ENCODE results near the gene SLC46A2. TPM values are rescaled to one million over a fixed set of nuclear protein-coding genes. Genes with fewer than 3 reads are reported as not detected.

SLC46A2 gene
- total and polyA plus RNA-seq, 9 donors: 0.04 to 1.2 (median 0.54) TPM; not detected in 5

DNA sequence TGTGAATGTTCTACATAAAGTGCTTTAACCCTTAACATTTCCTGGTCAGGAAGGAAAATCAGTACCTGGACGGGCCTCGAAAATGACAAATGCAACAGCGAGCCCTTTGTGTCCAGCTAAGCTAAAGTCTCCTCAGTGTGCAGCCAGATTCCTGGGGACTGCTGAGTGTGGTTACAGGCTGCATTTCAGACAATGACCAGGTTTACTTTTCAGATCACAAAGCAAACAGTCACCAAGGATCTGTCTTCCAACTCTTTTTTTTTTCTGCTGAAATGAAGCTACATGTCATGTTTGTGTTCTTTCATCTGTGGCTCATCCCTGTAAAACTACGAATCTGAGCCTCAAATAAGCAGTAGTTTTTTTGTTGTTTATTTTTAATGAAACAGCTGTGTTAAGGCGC lies 20.8 kb downstream of the SLC46A2 start:
- WGBS, 3 donors: 86 to 90% (median 90%) methylated on average over 5 of the region's 5 CpGs

DNA sequence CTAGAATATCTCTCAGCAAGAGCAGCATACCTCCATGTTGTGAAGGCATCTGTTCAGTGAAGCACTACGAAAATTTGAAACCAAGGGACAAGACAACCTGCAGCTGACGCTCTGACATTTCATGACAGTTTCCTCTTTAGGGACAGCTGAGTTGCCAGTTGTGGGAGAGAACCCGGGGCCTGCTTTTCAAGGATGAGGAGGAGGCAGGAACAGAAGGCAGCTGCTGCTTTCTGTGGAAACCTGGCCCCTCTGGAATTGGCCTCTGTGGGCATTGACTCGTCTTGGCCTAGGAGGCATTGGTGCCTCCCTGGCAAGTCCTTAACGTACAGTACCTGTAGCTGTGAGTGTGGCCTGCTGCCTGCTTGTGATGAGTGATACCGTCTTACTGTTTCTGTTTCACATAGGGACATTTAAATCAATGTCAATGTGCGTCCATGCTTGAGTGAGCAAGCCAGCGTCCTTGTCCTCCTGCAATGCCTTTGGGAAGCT lies 21.6 kb downstream of the SLC46A2 start:
- Histone ChIP-seq H3K4me3 (no peak overlapping the region), H3K27me3 (no peaks in the 10 kb centered on the region), H3K27ac (no peak overlapping the region), H3K9me3 (no peaks in the 10 kb centered on the region), H3K4me1 (ENCODE audit: insufficient read depth) (no peaks in the 10 kb centered on the region), H3K36me3 (no peaks in the 10 kb centered on the region)
- WGBS, 3 donors: 64 to 75% (median 71%) methylated on average over 8 of the region's 8 CpGs
- intact Hi-C loops (cut with DNase I): no loop called here
- no peak for TF ChIP-seq POLR2A (IDR thresholded peaks at IDR 0.05)
- no peak for DNase-seq

More for the DNA sequence above, 20.8 kb downstream of the SLC46A2 start:
- no peak for DNase-seq
- Histone ChIP-seq H3K9me3 (no peaks in the 10 kb centered on the region), H3K4me3 (no peak overlapping the region), H3K36me3 (no peaks in the 10 kb centered on the region), H3K4me1 (ENCODE audit: insufficient read depth) (no peaks in the 10 kb centered on the region), H3K27me3 (no peaks in the 10 kb centered on the region), H3K27ac (no peak overlapping the region)
- intact Hi-C loops (cut with DNase I): no loop called here
- TF ChIP-seq EP300 (IDR thresholded peaks at IDR 0.05) (no peak), POLR2A (IDR thresholded peaks at IDR 0.05) (no peak)
- TF ChIP-seq, protein P1, sequence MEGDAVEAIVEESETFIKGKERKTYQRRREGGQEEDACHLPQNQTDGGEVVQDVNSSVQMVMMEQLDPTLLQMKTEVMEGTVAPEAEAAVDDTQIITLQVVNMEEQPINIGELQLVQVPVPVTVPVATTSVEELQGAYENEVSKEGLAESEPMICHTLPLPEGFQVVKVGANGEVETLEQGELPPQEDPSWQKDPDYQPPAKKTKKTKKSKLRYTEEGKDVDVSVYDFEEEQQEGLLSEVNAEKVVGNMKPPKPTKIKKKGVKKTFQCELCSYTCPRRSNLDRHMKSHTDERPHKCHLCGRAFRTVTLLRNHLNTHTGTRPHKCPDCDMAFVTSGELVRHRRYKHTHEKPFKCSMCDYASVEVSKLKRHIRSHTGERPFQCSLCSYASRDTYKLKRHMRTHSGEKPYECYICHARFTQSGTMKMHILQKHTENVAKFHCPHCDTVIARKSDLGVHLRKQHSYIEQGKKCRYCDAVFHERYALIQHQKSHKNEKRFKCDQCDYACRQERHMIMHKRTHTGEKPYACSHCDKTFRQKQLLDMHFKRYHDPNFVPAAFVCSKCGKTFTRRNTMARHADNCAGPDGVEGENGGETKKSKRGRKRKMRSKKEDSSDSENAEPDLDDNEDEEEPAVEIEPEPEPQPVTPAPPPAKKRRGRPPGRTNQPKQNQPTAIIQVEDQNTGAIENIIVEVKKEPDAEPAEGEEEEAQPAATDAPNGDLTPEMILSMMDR (IDR thresholded peaks at IDR 0.05): no peak

DNA sequence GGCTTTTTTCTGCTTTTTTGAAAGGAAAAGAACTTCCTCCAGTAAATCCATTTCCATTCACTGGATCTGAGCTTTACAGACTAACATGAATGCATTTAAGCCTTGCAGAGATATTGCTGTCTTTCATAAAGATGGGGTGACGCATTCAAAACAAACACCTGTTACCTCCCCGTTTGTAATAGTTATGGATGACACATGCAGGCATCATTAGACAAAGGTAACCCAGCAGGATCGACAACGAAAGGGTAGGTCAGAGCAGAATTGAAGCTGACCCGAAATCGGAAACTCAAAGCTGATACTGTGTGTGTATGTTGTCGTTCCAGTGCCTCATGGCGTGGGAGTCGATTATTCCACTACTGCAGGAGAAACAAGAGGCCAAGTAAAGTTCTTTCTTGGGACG lies 22.2 kb downstream of the SLC46A2 start:
- no peaks in the 10 kb centered on the region for H3K9me3 ChIP-seq
- no peak overlapping the region for H3K4me3 ChIP-seq
- H3K27ac ChIP-seq: no peak overlapping the region
- no peaks in the 10 kb centered on the region for H3K36me3 ChIP-seq
- H3K4me1 ChIP-seq (ENCODE audit: insufficient read depth): no peaks in the 10 kb centered on the region
- intact Hi-C loops (cut with DNase I): no loop called here
- H3K27me3 ChIP-seq: no peaks in the 10 kb centered on the region
- no peak for DNase-seq
- WGBS, 3 donors: 76 to 87% (median 86%) methylated on average over 10 of the region's 10 CpGs
- TF ChIP-seq, protein P1 (IDR thresholded peaks at IDR 0.05): no peak
- TF ChIP-seq EP300 (IDR thresholded peaks at IDR 0.05): no peak
- no peak for TF ChIP-seq POLR2A (IDR thresholded peaks at IDR 0.05)

DNA sequence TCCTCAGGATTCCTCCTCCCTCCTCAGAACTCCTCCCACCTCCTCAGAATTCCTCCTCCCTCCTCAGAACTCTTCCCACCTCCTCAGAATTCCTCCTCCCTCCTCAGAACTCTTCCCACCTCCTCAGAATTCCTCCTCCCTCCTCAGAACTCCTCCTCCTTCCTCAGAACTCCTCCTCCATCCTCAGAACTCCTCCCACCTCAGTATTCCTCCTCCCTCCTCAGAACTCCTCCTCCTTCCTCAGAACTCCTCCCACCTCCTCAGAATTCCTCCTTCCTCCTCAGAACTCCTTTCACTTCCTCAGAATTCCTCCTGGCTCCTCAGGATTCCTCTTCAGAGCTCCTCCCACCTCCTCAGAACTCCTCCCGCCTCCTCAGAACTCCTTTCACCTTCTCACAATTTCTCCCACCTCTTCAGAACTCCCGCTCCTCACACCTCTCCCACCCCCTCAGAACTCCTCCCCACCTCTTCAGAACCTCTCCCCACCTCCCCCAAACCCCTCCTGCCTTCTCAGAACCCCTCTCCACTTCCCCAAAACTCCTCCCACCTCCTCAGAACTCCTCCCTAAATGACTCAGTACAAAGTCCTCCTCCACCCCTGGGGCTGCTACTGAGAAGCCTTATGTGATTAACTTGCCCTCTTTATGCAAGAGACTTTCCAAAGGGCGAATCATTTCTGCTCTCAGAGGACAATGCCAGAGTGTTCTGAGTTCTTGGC lies 23.2 kb downstream of the SLC46A2 start:
- Histone ChIP-seq H3K9me3 (no peaks in the 10 kb centered on the region), H3K27me3 (no peaks in the 10 kb centered on the region), H3K36me3 (no peaks in the 10 kb centered on the region), H3K4me3 (no peak overlapping the region), H3K4me1 (ENCODE audit: insufficient read depth) (no peaks in the 10 kb centered on the region), H3K27ac (no peak overlapping the region)
- intact Hi-C loops (cut with DNase I): no loop called here
- DNase-seq: no peak
- WGBS, 3 donors: 53 to 76% (median 61%) methylated on average over 3 of the region's 3 CpGs
- no peak for TF ChIP-seq POLR2A (IDR thresholded peaks at IDR 0.05)
- TF ChIP-seq, protein P1 (IDR thresholded peaks at IDR 0.05): no peak
- TF ChIP-seq EP300 (IDR thresholded peaks at IDR 0.05): no peak

DNA sequence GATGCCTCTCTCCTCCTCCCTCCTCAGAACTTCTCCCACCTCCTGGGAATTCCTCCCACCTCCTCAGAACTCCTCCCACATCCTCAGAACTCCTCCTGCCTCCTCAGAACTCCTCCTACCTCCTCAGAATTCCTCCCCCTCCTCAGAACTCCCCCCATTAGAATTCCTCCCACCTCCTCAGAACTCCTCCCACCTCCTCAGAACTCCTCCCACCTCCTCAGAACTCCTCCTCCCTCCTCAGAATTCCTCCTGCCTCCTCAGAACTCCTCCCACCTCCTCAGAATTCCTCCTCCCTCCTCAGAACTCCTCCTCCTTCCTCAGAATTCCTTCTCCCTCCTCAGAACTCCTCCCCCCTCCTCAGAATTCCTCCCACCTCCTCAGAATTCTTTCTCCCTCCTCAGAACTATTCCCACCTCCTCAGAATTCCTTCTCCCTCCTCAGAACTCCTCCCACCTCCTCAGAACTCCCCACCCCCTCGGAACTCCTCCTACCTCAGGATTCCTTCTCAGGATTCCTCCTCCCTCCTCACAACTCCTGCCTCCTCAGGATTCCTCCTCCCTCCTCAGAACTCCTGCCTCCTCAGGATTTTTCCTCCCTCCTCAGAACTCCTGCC lies 23.9 kb downstream of the SLC46A2 start:
- DNase-seq: no peak
- Histone ChIP-seq H3K4me1 (ENCODE audit: insufficient read depth) (no peaks in the 10 kb centered on the region), H3K9me3 (no peaks in the 10 kb centered on the region), H3K27me3 (no peaks in the 10 kb centered on the region), H3K4me3 (no peak overlapping the region), H3K27ac (no peak overlapping the region), H3K36me3 (no peaks in the 10 kb centered on the region)
- TF ChIP-seq EP300 (IDR thresholded peaks at IDR 0.05) (no peak), POLR2A (IDR thresholded peaks at IDR 0.05) (no peak)
- TF ChIP-seq, protein P1 (IDR thresholded peaks at IDR 0.05): no peak
- intact Hi-C loops (cut with DNase I): no loop called here
- WGBS, 3 donors: 89 to 100% (median 92%) methylated on average over 1 of the region's 1 CpG
